ENCODE measurements around the gene MEIOC. TPM values are rescaled to one million over a fixed set of nuclear protein-coding genes. Genes with fewer than 3 reads are reported as not detected.
"Not testable (repeated sequence)": the region's sequence is repeated elsewhere in the genome, so short reads cannot be mapped to it uniquely, and the experiment has no call there.

The MEIOC gene
- total RNA-seq, 1 experiment from 2014 or later: 3.0 TPM

GRCh38 chr17:44693609-44694008 lies 37.3 kb downstream of the MEIOC start:
- 100% methylated on average over 1 of the region's 11 CpGs for WGBS (ENCODE audit: extremely low coverage, insufficient read length, low lambda C conversion rate)

DNA sequence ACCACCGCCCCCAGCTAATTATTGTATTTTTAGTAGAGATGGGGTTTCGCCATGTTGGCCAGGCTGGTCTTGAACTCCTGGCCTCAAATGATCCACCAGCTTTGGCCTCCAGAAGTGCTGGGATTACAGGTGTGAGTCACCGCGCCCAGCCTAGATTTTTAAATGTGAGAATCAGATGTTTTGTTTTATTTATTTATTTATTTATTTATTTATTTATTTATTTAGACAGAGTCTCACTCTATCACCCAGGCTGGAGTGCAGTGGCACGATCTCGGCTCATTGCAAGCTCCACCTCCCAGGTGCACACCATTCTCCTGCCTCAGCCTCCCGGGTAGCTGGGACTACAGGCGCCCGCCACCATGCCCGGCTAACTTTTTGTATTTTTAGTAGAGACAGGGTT lies 44.0 kb downstream of the MEIOC start:
- H3K4me2 ChIP-seq (ENCODE audit: insufficient read depth, insufficient read length, low read length); H3K9me3 Mint-ChIP-seq; H4K8ac ChIP-seq (replicated peaks; ENCODE audit: insufficient read length, low read depth, low read length); H4K20me1 ChIP-seq (ENCODE audit: control insufficient read depth, insufficient read depth, insufficient read length); H3T11ph ChIP-seq (ENCODE audit: low read length); H3K4ac ChIP-seq (ENCODE audit: low read depth, low read length); H3K36me3 Mint-ChIP-seq (ENCODE audit: insufficient read depth in 1 of 3, low read depth in 3 of 3); H3K79me2 ChIP-seq (ENCODE audit: insufficient read depth, low read length); H3K23me2 ChIP-seq (ENCODE audit: insufficient read length, low read depth, low read length, poor library complexity, severe bottlenecking); H3K23ac ChIP-seq (ENCODE audit: insufficient read length, low read depth, low read length); H3K27me3 ChIP-seq (ENCODE audit: insufficient read depth, low read length); DNase-seq; H3K18ac ChIP-seq (ENCODE audit: insufficient read length, low read depth, low read length); H4K91ac ChIP-seq (ENCODE audit: insufficient read length, low read depth, low read length); H2AK5ac ChIP-seq (ENCODE audit: insufficient read length, low read length); H2AFZ ChIP-seq (ENCODE audit: low read length); H3K27ac ChIP-seq (ENCODE audit: insufficient read length, low read depth, low read length); H2BK12ac ChIP-seq (ENCODE audit: insufficient read length, low read depth, low read length); H3K56ac ChIP-seq (ENCODE audit: insufficient read length, low read depth, low read length); H3K4me3 Mint-ChIP-seq; H3K14ac ChIP-seq (ENCODE audit: insufficient read depth, low read length); H3K9me3 ChIP-seq (ENCODE audit: control insufficient read depth, low read depth, low read length); H2BK5ac ChIP-seq (ENCODE audit: insufficient read length, low read length); H3K4me1 ChIP-seq (ENCODE audit: insufficient read depth, low read length); H4K5ac ChIP-seq (ENCODE audit: insufficient read length, low read depth, low read length); H2BK20ac ChIP-seq (ENCODE audit: low read depth, low read length, poor library complexity, severe bottlenecking); H2BK15ac ChIP-seq (ENCODE audit: low read depth, low read length); H2BK120ac ChIP-seq (ENCODE audit: low read depth, low read length, poor library complexity, severe bottlenecking); H3K9ac ChIP-seq (ENCODE audit: extremely low read depth, insufficient read length, low read length); H3K27ac Mint-ChIP-seq; H3K4me1 Mint-ChIP-seq; H3K27me3 Mint-ChIP-seq (ENCODE audit: low read depth); H3K79me1 ChIP-seq (ENCODE audit: insufficient read depth, low read depth, low read length, poor library complexity, severe bottlenecking): not testable (repeated sequence)
- WGBS (ENCODE audit: extremely low coverage, insufficient read length, low lambda C conversion rate): no CpG with 5 or more reads among the region's 10 CpGs

More at GRCh38 chr17:44693609-44694008, 37.3 kb downstream of the MEIOC start:
- Histone ChIP-seq H2BK5ac (ENCODE audit: insufficient read length, low read length) (no peak overlapping the region), H2BK20ac (ENCODE audit: low read depth, low read length, poor library complexity, severe bottlenecking) (no peak overlapping the region), H3K27ac (ENCODE audit: insufficient read length, low read depth, low read length) (no peak overlapping the region), H2BK15ac (ENCODE audit: low read depth, low read length) (no peak overlapping the region), H3K27me3 (ENCODE audit: insufficient read depth, low read length) (no peaks in the 10 kb centered on the region), H2BK120ac (ENCODE audit: low read depth, low read length, poor library complexity, severe bottlenecking) (no peak overlapping the region), H3K14ac (ENCODE audit: insufficient read depth, low read length) (no peak overlapping the region), H3T11ph (ENCODE audit: low read length) (no peak overlapping the region), H3K9me3 (ENCODE audit: control insufficient read depth, low read depth, low read length) (no peaks in the 10 kb centered on the region), H3K4me2 (ENCODE audit: insufficient read depth, insufficient read length, low read length) (no peak overlapping the region), H3K9ac (ENCODE audit: extremely low read depth, insufficient read length, low read length) (no peak overlapping the region), H4K91ac (ENCODE audit: insufficient read length, low read depth, low read length) (no peak overlapping the region), H4K20me1 (ENCODE audit: control insufficient read depth, insufficient read depth, insufficient read length) (no peaks in the 10 kb centered on the region), H2AFZ (ENCODE audit: low read length) (no peak overlapping the region), H3K18ac (ENCODE audit: insufficient read length, low read depth, low read length) (no peak overlapping the region), H3K4ac (ENCODE audit: low read depth, low read length) (no peak overlapping the region), H4K8ac (replicated peaks; ENCODE audit: insufficient read length, low read depth, low read length) (no peak overlapping the region), H2BK12ac (ENCODE audit: insufficient read length, low read depth, low read length) (no peak overlapping the region), H3K56ac (ENCODE audit: insufficient read length, low read depth, low read length) (no peak overlapping the region), H3K79me1 (ENCODE audit: insufficient read depth, low read depth, low read length, poor library complexity, severe bottlenecking) (peaks cover 2% of the 10 kb centered on the region), H3K23me2 (ENCODE audit: insufficient read length, low read depth, low read length, poor library complexity, severe bottlenecking) (peaks cover 9% of the 10 kb centered on the region), H2AK5ac (ENCODE audit: insufficient read length, low read length) (no peak overlapping the region), H3K4me1 (ENCODE audit: insufficient read depth, low read length) (no peaks in the 10 kb centered on the region), H3K79me2 (ENCODE audit: insufficient read depth, low read length) (peaks cover 4% of the 10 kb centered on the region; the same call in 1 of the 2 replicates), H3K23ac (ENCODE audit: insufficient read length, low read depth, low read length) (no peak overlapping the region), H4K5ac (ENCODE audit: insufficient read length, low read depth, low read length) (no peak overlapping the region)
- no peaks in the 10 kb centered on the region for H3K9me3 Mint-ChIP-seq
- no peaks in the 10 kb centered on the region; the same call in 1 of the 2 replicates for H3K27me3 Mint-ChIP-seq (ENCODE audit: low read depth)
- peaks cover 0 to 2% (median 0%) of the 10 kb centered on the region in 3 experiments; a peak in 2 of 7 replicates for H3K36me3 Mint-ChIP-seq (ENCODE audit: insufficient read depth in 1 of 3, low read depth in 3 of 3)
- no peak for DNase-seq
- H3K4me3 Mint-ChIP-seq: no peak overlapping the region
- H3K4me1 Mint-ChIP-seq: peaks cover 12 to 13% of the 10 kb centered on the region in 2 experiments
- H3K27ac Mint-ChIP-seq: no peak overlapping the region
- TF ChIP-seq, protein P1, sequence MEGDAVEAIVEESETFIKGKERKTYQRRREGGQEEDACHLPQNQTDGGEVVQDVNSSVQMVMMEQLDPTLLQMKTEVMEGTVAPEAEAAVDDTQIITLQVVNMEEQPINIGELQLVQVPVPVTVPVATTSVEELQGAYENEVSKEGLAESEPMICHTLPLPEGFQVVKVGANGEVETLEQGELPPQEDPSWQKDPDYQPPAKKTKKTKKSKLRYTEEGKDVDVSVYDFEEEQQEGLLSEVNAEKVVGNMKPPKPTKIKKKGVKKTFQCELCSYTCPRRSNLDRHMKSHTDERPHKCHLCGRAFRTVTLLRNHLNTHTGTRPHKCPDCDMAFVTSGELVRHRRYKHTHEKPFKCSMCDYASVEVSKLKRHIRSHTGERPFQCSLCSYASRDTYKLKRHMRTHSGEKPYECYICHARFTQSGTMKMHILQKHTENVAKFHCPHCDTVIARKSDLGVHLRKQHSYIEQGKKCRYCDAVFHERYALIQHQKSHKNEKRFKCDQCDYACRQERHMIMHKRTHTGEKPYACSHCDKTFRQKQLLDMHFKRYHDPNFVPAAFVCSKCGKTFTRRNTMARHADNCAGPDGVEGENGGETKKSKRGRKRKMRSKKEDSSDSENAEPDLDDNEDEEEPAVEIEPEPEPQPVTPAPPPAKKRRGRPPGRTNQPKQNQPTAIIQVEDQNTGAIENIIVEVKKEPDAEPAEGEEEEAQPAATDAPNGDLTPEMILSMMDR (conservative IDR thresholded peaks at IDR 0.05): no peak

Data from H9 (cell line).